ENCODE results near the gene CAP2. TPM values are rescaled to one million over a fixed set of nuclear protein-coding genes. Genes with fewer than 3 reads are reported as not detected.

The CAP2 gene
- total RNA-seq, 1 experiment from 2014 or later: 11.5 TPM

GRCh38 chr6:17497535-17498095 is 104.2 kb downstream of the CAP2 start:
- Histone ChIP-seq H3K9me3 (ENCODE audit: control insufficient read depth, low read depth, low read length) (no peaks in the 10 kb centered on the region), H2AFZ (ENCODE audit: low read length) (no peak overlapping the region), H3T11ph (ENCODE audit: low read length) (no peak overlapping the region), H3K4me1 (ENCODE audit: insufficient read depth, low read length) (peaks cover 4% of the 10 kb centered on the region; the same call in 1 of the 2 replicates), H3K56ac (ENCODE audit: insufficient read length, low read depth, low read length) (no peak overlapping the region), H2BK120ac (ENCODE audit: low read depth, low read length, poor library complexity, severe bottlenecking) (no peak overlapping the region), H3K79me1 (ENCODE audit: insufficient read depth, low read depth, low read length, poor library complexity, severe bottlenecking) (no peaks in the 10 kb centered on the region), H3K4me2 (ENCODE audit: insufficient read depth, insufficient read length, low read length) (no peak overlapping the region), H4K5ac (ENCODE audit: insufficient read length, low read depth, low read length) (no peak overlapping the region), H2AK5ac (ENCODE audit: insufficient read length, low read length) (no peak overlapping the region), H3K79me2 (ENCODE audit: insufficient read depth, low read length) (no peaks in the 10 kb centered on the region), H3K14ac (ENCODE audit: insufficient read depth, low read length) (no peak overlapping the region), H2BK15ac (ENCODE audit: low read depth, low read length) (no peak overlapping the region), H3K18ac (ENCODE audit: insufficient read length, low read depth, low read length) (no peak overlapping the region), H3K4ac (ENCODE audit: low read depth, low read length) (no peak overlapping the region), H4K8ac (replicated peaks; ENCODE audit: insufficient read length, low read depth, low read length) (no peak overlapping the region), H2BK5ac (ENCODE audit: insufficient read length, low read length) (no peak overlapping the region), H3K27ac (ENCODE audit: insufficient read length, low read depth, low read length) (no peak overlapping the region), H3K9ac (ENCODE audit: extremely low read depth, insufficient read length, low read length) (no peak overlapping the region), H2BK20ac (ENCODE audit: low read depth, low read length, poor library complexity, severe bottlenecking) (no peak overlapping the region), H3K27me3 (ENCODE audit: insufficient read depth, low read length) (no peaks in the 10 kb centered on the region), H3K23me2 (ENCODE audit: insufficient read length, low read depth, low read length, poor library complexity, severe bottlenecking) (no peaks in the 10 kb centered on the region), H2BK12ac (ENCODE audit: insufficient read length, low read depth, low read length) (no peak overlapping the region), H4K20me1 (ENCODE audit: control insufficient read depth, insufficient read depth, insufficient read length) (no peaks in the 10 kb centered on the region), H4K91ac (ENCODE audit: insufficient read length, low read depth, low read length) (no peak overlapping the region), H3K23ac (ENCODE audit: insufficient read length, low read depth, low read length) (no peak overlapping the region)
- Mint-ChIP-seq H3K27ac (no peak overlapping the region; a peak in 1 of 7 replicates), H3K36me3 (ENCODE audit: insufficient read depth in 1 of 3, low read depth in 3 of 3) (peaks cover 0 to 4% (median 2%) of the 10 kb centered on the region in 3 experiments; a peak in 2 of 7 replicates), H3K27me3 (ENCODE audit: low read depth) (no peaks in the 10 kb centered on the region), H3K9me3 (no peaks in the 10 kb centered on the region), H3K4me3 (no peak overlapping the region; a peak in 1 of 5 replicates), H3K4me1 (peaks cover 21 to 24% of the 10 kb centered on the region in 2 experiments)
- WGBS (ENCODE audit: extremely low coverage, insufficient read length, low lambda C conversion rate): no CpG with 5 or more reads among the region's 4 CpGs
- no peak for TF ChIP-seq CTCF (conservative IDR thresholded peaks at IDR 0.05)
- DNase-seq: no peak
